HG03432 (cell line): ENCODE data around the gene ANKS4B.
"Not testable (repeated sequence)": the region's sequence is repeated elsewhere in the genome, so short reads cannot be mapped to it uniquely, and the experiment has no call there.

Experiments
- ATAC-seq: cut with Tn5 transposase; IDR thresholded peaks from one replicate; pipeline ENCODE4 v1.9.1; 2021; ENCODE audit warnings: mild to moderate bottlenecking, moderate library complexity; ENCODE audit not compliant: unreplicated experiment

The ANKS4B gene

DNA sequence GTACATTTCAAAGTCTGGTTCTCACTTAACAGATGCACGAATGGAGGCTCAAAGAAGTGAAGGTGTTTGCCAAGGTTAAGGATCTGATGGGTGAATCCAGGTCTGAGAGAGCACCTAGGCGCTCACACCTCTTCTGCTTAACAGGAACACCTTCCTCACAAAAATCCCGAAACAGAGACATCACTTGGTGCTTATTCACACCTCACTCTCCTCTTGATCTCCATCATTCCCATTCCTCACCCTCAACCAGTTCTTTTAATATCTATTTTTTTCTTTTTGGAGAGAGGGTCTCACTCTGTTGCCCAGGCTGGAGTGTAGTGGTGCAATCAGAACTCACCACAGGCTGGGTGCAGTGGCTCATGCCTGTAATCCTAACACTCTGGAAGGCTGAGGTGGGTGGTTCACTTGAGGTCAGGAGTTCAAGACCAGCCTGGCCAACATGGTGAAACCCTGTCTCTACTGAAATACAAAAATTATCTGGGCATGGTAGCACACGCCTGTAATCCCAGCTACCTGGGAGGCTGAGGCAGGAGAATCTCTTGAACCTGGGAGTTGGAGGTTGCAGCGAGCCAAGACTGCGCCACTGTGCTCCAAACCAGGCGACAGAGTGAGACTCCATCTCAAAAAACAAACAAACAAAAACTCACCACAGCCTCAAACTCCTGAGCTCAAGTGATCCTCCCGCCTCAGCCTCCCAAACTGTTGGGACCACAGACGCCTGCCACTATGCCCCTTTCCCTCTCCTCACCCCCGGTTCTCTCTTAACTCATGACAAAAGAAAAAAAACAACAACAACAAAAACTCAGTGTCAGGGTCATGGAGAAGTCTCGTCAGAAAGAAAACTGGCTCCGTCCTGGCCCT, 29.5 kb downstream of the ANKS4B start:
- ATAC-seq, result no peak

DNA sequence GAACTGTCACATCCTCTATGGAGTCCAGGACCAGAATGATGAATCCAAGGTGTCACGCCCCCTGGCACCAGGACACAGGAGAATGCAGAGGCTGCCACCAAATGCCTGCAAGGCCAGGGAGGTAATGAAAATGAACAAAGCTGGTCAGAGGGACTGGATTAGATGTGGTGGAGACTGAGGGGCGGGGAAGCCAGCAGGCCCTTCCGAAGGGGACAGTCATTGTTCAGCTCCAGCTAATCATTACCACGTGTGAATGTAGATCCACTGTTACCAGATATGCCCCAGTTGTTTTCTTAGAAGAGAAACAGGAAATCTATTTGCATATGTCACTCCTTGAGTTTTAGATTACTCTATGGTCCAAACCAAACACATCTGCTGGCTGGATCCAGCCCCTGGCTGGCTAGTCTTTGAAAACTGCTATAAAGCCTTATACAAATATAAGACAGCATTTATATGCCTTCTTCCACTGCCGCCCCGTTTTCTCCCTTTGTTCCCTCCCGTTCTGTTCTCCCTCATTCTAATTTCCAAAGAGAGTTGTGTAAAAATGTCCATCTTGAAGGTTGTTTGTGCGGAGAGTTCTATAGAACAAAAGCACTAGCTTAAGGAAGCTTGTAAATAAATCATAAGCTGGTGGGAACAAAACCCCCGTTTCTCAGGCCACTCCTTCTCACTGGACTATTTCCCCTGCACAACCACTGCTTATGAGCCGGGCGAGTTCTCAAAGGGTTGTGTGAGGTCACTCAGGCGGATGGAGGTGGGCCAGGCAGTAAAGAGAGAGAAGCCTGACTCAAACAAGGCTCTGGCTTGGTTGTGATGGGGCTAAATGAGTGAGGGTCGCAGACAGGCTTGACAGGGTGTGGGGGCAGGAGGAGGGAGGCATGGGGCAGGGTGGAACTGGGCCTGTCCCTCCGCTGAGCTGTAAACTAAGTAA, 30.4 kb downstream of the ANKS4B start:
- peak; percentile 75 for ATAC-seq

DNA sequence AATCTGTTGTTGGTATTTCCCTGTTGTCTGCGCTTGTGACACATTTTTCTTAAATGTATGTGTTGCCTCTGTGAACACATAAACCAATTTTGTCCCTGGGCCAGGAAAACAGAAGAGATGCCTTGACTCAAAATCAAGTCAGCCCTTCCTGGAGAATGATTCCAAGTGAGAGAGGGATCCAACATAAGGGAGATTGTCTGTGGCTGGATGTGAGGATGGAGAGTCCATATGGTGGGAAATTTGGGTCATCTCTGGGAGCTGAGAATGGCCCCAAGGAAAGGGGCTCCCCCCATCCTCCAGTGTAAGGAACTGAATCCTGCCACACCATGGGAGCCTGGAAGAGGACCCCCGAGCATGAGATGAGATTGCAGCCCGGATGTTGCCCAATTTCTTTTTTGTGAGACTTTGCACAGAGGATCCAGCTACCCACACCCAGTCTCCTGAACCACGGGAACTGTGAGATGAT, 31.1 kb downstream of the ANKS4B start:
- ATAC-seq, result no peak

DNA sequence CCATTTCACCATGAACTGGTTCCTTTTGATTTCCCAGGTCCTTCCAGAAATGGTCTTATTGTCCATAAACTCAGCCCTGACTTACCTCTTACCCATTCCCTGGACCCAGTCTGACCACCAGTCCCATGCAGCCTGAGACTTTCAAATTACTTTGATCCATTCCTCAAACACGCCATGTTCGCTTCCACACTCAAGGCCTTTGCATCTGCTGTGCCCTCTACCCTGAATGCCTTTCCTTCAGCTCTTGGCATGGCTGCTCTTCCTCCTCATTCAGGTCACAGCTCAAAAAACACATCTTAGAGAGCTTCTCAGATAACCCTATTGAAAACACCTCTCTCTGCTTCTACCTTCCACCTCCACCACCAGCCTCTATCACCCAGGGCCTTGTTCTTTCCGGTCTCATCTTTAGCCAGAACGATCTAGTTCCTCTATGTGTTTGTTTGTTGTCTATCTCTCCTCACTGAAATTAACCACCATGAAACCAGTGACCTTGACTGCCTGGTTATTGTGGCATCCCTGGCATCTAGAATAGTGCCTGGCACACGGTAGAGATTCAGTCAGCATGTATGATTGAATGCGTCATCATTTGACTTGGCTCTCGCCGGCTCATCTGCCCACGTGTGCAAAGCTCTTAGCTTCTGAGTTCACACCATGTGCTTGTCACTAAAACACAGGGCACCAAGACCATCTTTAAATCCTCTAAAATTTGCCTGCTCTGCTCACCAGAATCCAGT, 31.8 kb downstream of the ANKS4B start:
- no peak for ATAC-seq

DNA sequence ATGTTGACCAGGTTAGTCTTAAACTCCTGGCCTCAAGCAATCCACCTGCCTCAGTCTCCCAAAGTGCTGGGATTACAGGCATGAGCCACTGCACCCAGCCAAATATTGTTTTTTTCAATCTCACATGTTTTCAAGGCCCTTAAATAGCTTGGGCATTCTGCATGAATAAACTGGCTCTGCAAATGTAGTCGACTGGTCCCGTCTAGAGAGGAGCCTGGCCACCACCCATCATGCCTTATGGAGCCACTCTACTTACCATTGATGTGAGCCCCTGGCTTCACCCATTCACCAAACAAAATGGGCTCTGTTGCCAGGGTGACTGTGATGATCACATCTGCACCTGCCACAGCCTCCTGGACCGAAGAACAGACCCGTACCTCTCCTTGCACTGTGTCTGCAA, 33.8 kb downstream of the ANKS4B start:
- ATAC-seq, result no peak

DNA sequence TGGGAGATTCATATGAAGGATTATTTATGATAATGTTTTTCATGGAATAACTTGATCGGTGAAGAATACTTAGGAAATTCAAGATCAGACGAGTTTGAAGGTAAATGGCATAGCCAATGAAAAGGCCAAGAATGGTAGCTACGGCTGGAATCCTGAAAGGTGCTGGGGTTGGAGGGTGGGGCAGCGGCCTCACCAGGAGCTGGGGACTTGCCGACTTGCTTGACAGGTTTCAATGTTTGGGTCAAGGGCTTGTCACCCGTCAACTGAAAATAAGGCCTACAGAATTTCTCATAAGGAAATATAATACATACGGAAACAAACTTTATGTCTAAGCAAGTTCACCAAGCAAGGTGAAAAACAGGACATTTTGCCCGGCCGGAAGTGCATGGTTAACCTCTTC, 34.7 kb downstream of the ANKS4B start:
- ATAC-seq, result no peak

DNA sequence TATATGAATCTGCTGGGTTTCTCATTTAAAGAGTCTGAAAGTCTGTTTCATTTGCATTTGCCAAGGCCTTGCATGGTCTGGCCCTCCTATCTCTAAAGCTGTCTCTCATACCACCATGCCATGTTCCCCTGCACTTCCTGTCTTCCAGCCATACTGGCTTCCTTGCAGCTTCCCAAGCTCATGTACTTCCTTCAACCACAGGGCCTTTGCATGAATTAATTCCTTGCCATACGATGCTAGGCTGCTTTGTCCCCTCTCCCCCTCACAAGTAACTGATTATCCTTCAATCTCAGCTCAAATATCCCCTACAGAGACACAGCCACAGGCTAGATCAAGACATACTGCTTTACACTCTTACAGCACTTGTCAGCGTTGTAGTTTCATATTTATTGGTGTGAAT, 38.8 kb downstream of the ANKS4B start:
- no peak for ATAC-seq

DNA sequence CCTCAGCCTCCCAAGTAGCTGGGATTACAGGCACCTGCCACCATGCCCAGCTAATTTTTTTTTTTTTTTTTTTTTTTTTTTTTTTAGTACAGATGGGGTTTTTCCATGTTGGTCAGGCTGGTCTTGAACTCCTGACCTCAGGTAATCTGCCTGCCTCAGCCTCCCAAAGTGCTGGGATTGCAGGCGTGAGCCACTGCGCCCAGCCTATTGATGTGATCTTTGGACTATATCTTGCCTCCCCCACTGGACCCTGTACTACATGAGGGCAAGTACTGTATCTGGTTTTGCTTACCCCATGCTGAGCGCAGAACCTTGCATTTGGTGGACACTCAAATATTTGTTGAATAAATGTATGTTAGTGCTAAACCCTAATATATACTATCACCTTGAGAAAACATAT, 39.3 kb downstream of the ANKS4B start:
- ATAC-seq, result not testable (repeated sequence)

DNA sequence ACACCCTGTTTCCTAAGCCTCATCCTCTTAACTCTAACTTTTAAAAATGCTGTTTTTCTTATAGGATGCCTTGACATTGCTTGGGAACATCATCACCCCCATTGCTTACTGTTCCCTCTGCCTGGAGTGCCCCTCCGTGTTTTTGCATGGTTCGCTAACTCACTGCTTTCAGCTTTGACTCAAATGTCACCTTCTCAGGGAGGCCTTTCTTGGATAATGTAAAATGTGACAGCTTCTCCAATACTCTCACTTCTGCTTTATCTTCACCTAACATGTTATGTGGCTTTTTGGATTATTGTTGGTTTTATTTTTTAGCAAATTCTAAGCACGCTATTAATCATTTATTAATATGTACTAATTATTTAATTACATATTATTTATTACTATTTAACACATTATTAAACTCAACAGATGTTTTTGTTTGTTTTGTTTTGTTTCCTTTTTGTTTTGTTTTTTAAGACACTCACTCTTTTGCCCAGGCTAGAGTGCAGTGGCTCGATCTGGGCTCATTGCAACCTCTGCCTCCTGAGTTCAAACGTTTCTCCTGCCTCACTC, 40.8 kb downstream of the ANKS4B start:
- ATAC-seq, result peak; percentile 49

DNA sequence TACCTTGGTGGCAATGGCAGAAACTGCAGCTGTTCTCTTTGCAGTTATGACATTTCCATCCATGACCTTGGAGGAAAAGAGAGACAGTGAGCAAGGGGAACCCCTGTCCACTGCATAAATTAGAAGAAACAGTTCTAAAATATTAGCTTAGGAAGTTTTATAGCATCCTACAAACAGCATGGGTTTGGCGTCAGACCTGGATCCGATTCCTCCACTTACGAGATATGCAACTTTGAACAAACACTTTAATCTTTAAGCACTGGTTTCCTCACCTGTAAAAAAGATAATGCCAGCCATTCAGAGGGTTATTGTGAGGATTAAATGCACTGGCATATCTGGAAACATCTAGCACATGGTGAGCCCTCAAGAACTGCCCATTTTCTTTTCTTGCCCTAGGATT, 42.0 kb downstream of the ANKS4B start:
- no peak for ATAC-seq

DNA sequence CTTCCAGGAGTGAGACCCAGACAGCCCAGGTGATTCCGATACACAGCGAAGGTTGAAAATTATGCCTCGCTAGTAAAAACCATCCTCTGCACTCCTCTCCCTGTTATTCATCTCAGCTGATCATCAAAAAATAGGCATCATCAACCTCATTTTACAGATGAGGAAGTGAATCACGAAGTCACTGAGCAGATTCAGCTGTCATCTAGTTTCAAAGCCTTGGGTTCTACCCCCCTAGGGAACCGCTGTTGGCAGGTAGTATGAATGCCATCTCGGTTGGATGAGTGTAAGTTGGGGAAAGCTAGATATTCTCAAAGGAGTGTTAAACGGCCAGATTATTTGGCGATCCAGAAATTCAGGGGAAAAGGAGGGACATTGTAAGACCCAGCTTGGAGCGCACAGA, 42.6 kb downstream of the ANKS4B start:
- peak; percentile 43 for ATAC-seq

DNA sequence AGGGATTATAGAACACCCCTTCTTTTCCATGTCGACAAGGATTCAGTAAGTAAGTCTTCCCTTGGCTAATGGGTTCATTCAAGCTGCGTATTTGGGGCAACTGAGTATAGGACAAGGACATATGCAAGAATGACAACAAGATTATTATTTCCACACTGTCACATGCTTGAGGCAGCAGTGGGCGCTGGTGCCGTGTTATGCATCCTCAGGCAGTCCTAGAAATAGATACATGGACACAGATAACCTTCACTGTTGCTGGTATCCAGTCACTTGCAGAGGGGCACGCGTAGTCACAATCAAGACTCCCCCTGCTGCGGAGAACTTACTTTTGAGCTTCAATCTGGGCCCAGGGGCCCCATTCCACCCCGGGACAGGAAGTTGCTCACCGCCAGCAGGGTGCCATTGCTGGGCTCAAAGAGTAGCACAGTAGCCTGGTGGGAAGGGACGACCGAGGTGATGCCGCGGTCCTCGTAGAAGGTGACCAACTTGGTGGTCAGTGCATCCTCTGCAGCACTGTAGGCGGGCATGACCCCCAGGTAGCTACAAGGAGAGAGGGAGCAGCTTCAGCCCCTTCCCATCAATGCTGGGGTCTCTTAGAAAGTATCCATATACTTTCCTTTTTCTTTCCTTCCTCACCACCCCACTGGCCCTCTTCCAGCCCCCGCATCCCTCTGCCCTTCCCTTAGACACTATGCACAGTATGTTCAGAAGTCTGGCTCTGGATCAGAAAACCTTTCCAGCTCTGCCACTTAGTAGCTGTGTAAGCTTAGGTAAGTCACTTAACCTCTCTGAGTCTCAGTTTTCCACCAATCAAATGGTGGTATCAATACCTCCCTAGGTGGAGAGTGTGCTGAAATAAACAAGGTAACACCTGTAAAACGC, 43.8 kb downstream of the ANKS4B start:
- ATAC-seq, result no peak

DNA sequence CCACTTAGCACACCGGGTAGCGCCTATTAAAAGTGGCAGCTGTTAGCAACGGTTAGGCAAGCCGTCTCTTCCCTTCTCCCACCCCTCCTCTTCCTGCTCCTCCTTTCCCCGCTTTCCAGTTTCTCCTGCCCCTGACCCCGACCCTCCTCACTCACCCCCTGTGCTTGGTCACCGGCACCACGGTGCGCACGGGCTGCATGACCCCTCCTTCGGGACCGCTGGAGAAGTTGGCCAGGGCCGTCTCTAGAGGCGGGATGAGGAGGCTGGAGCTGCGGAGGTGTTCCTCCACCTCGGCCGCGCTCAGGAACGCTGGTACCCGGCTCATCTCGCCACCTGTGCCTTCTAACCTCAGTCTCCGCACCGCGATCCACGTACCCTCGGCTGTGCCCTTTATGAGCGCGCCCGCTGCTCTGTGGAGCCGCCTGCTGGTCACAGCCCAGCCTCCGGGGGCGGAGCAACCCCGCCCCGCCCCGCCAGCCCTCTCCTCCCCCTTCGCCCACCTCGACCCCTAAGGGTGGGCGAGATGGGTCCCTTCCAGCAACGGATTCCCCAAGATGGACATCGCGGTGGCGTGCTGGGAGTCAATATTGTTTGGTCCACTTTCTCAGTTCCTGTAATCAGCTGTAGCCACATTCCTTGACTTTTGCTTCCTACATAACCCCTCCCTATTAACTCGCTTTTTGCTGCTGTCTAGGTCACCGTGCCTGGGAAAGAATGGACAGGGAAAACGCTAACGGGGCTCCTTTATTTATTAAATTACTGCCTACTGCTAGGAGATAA, 44.6 kb downstream of the ANKS4B start, which contains the start of gene CRYM:
CRYM (minus strand) TSS at position 364 of the 780 bp plus-strand sequence; CDS start at position 325, 39 bp downstream.
- ATAC-seq, result peak; percentile 61

DNA sequence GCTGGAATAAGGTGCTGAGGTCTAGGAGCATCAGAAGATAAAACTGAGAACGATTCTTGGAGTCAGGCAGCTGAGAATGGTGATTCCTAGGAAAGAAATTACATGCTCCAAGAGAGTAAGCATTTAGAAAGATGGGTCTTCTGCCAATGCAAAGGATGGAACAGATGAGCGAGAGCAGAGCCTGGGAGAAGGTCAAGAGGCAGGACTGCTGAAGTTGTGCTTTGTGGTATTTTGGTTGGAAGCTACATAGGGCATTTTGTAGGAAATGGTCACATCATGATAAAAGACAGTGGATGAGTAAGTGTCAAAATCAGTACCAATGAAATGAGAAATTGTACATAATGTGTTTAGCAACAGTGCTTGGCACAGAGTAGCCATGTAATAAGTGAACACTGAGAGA, 46.0 kb downstream of the ANKS4B start:
- ATAC-seq, result no peak

DNA sequence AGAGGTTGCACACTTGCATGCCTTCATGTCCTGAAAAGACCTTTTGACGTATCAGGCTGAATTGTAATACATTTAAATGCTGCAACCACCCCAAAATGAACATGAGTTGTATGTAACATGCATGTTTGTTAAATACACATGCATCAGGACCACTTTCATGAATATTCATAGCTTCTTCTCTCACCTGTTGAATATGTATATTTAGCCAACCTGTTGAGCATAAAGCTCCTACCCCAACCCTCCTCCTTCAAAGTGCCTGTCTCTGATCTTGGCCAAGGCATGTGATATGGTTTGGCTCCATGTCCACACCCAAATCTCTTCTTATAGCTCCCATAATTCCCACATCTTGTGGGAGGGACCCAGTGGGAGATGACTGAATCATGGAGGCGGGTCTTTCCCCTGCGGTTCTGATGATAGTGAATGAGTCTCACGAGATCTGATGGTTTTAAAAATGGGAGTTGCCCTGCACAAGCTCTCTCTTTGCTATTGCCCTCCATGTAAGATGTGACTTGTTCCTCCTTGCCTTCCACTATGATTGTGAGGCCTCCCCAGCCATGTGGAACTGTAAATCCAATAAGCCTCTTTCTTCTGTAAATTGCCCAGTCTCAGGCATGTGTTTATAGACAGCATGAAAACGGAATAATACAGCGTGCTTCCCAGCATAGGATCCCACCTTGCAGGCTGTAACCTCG, 48.3 kb downstream of the ANKS4B start:
- ATAC-seq, result no peak

DNA sequence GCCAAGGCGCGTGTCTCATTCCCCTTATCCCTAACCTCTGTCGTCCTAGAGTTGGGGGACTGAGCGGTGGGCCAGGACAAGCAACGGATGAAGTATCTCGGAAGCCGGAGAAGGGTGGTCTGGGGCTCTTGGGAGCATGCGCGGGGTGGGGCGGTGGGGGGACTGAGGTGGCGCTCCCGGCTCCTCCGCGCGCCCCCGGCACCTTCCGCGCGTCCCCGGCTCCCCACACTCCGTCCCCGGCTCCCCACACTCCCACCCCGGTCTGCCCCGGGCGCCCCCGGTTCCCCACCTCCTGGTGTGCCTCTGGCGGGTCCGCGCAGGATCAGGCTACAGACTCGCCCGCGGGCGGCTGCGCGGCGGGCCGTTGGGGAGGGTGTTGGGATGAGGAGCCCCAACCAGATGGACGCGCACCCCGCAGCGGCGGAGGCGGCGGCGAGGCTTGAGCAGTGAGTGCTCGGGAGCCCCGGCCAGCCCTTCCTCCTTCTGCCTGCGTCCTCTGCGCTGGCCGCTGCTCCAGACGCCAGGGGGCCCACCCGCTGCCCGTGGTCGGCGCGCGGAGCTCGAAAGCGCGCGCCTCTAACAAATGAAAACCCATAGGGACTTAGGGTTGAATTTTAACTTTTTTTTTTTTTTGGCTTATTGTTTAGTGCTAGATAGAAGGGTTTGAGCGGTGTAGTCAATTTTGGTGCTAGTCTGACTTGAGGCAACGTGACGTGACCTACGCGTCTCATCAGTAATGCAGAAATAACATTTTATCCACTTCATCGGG, 50.2 kb downstream of the ANKS4B start:
- peak; percentile 55 for ATAC-seq

DNA sequence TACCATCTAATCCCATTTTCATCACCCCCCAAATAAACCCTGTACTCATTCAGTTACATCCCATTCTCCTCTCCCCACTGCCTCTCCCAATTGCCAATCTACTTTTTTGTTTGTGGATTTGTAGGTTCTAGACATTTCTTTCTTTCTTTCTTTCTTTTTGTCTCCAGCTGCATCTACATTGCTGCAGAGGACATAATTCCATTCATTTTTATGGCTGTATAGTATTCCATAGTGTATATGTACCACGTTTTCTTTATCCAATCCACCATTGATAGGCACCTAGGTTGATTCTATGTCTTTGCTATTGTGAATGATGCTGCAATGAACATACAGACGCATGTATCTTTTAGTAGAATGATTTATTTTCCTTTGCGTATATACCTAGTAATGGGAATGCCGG, 50.9 kb downstream of the ANKS4B start:
- ATAC-seq, result no peak

DNA sequence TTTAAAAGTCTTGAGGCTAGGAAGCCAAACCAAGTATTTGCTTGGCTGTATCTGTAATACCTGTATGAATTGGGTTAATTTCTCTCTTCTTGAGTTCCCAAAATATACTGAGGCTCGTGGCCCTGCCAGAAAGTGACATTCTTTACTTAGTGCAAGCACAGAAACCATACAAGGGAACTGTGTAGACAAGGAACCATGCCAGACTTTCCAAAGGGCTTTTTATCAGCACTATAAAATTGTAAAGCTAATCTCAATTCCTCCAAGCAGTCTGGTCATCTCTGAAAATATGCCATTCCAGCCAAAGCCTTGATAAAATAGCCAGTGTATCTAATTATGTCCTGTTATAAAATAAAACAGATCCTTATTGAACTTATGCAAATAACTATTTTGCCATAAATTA, 51.8 kb downstream of the ANKS4B start:
- ATAC-seq, result no peak
